Vagina (tissue), 2 donors: ENCODE data around the gene IRX4. TPM values are rescaled to one million over a fixed set of nuclear protein-coding genes. Genes with fewer than 3 reads are reported as not detected.

Experiments used
- DNase-seq, 2 donors: peaks; one replicate each; pipeline ENCODE4 v3.0.0-alpha.2; 2017; ENCODE audit errors: extremely low spot score in 2 of 2
- H3K27ac ChIP-seq: fragments of 200-600 bp; sonication (generic); one replicate; pipeline ENCODE4 v1.5.1; 2019
- H3K27me3 ChIP-seq: fragments of 200-600 bp; sonication (generic); one replicate; pipeline ENCODE4 v1.5.1; 2019
- H3K36me3 ChIP-seq, 2 donors: fragments of 200-600 bp; sonication (generic); one replicate each; pipeline ENCODE4 v1.5.1; 2017 to 2019
- H3K4me1 ChIP-seq: fragments of 200-600 bp; sonication (generic); one replicate; pipeline ENCODE4 v1.5.1; 2019
- H3K4me3 ChIP-seq, 2 donors: fragments of 200-600 bp; sonication (generic); 1 replicate in 1 of 2; 2 replicates in 1 of 2; pipeline ENCODE4 v1.5.1; 2016 to 2019
- H3K9me3 ChIP-seq: fragments of 200-600 bp; sonication (generic); one replicate; pipeline ENCODE4 v1.5.1; 2019
- CTCF ChIP-seq, 3 experiments: fragments of 450-650 bp in 2 of 3; fragments of 200-600 bp in 1 of 3; sonication (generic) in 1 of 3; IDR thresholded peaks; one replicate each; pipeline ENCODE4 v1.5.1; 2017 to 2019; ENCODE audit warnings: antibody characterized with exemption in 3 of 3, mild to moderate bottlenecking in 2 of 3, moderate library complexity in 2 of 3
- POLR2A ChIP-seq, 2 donors: fragments of 450-650 bp; IDR thresholded peaks; one replicate each; pipeline ENCODE4 v1.6.1; 2017; ENCODE audit warnings: antibody characterized with exemption in 2 of 2, mild to moderate bottlenecking in 2 of 2, moderate library complexity in 2 of 2
- POLR2AphosphoS5 ChIP-seq, 2 donors: sonication (generic); formaldehyde crosslinking; IDR thresholded peaks; one replicate each; pipeline ENCODE4 v1.9.0; 2017; ENCODE audit warnings: antibody characterized with exemption in 2 of 2, mild to moderate bottlenecking in 2 of 2, low read depth in 1 of 2; ENCODE audit not compliant: insufficient read depth in 1 of 2
- intact Hi-C: fragments of 100-400 bp; cut with DNase I; formaldehyde crosslinking; loops from one replicate; pipeline ENCODE4 v1.15.1; 2023
- total RNA-seq: library from RNA; depleted of rRNA; stranded (reverse); fragments of >200 nt; gene quantifications from one replicate; pipeline ENCODE4 v1.2.3, GENCODE V29; 2016

IRX4 gene
- total RNA-seq, 1 donor from 2014 or later, result 26.8 TPM

DNA sequence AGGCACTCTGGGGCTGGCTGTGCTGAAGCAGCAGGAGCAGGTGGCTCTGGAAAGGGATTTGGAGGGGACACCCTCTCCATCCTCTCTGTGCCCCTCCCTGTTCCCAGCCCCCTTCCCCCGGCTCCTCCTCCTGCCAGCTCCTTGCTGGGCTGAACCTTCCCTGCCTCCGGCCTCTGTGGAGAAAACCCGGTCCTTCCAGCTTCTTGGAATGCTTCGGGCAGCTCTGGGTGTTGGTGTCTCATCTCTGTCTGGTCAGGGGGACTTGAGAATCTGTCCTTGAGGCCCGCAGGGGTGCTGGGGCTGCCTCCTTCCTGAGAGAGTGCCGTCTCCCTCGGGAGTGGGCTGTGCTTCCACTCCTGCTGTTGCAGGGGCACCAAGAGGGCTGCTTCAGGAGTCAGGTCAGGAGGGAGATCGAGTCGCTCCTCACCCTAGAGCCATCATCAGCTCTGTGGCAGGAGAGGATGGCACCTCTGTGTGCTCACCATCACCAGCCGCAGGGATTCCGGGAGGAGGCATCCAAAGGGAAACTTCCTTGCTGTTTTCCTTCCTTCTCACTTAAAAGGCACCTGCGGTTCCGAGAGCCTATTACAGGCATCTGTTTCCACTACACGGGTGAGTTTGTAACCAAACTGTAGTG, 50.9 kb downstream of the IRX4 start:
- DNase-seq, result no peak

DNA sequence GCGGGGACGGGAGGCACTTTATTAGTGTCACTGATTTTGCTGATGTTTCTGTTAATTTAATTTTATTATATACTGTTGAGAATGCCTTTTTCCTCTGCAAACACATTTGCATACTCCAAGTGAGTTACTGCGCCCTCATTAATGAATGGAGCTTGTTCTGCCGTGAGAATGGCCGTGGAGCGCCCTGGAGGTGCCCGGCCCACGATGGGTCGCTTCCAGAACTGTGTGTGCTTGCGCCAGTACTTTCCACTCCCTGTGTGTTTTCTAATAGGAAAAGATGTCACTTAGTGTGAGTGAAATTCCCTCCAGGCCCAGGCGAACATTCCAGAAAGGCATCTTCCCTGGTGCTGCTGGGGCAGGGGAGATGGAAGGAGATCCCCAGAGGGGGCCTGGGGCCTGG, 51.5 kb downstream of the IRX4 start:
- intact Hi-C loops, result no loop called here
- TF ChIP-seq POLR2A (IDR thresholded peaks at IDR 0.05) (no peak), POLR2AphosphoS5 (IDR thresholded peaks at IDR 0.05; ENCODE audit: insufficient read depth in 1 of 2, low read depth in 1 of 2) (no peak), CTCF (IDR thresholded peaks at IDR 0.05) (no peak)
- no peaks in the 10 kb centered on the region for H3K9me3 ChIP-seq
- H3K27me3 ChIP-seq, result no peaks in the 10 kb centered on the region
- H3K4me1 ChIP-seq, result no peaks in the 10 kb centered on the region
- DNase-seq, result no peak
- no peak overlapping the region for H3K27ac ChIP-seq
- no peak overlapping the region for H3K4me3 ChIP-seq
- no peaks in the 10 kb centered on the region for H3K36me3 ChIP-seq

More for the DNA sequence above, 50.9 kb downstream of the IRX4 start:
- intact Hi-C loops, result no loop called here
- no peak for TF ChIP-seq POLR2AphosphoS5 (IDR thresholded peaks at IDR 0.05; ENCODE audit: insufficient read depth in 1 of 2, low read depth in 1 of 2)
- no peak for TF ChIP-seq POLR2A (IDR thresholded peaks at IDR 0.05)
- TF ChIP-seq CTCF (IDR thresholded peaks at IDR 0.05), result no peak
- H3K4me1 ChIP-seq, result no peaks in the 10 kb centered on the region
- H3K27me3 ChIP-seq, result no peaks in the 10 kb centered on the region
- no peak overlapping the region for H3K4me3 ChIP-seq
- no peak overlapping the region for H3K27ac ChIP-seq
- no peaks in the 10 kb centered on the region for H3K9me3 ChIP-seq
- no peaks in the 10 kb centered on the region for H3K36me3 ChIP-seq

DNA sequence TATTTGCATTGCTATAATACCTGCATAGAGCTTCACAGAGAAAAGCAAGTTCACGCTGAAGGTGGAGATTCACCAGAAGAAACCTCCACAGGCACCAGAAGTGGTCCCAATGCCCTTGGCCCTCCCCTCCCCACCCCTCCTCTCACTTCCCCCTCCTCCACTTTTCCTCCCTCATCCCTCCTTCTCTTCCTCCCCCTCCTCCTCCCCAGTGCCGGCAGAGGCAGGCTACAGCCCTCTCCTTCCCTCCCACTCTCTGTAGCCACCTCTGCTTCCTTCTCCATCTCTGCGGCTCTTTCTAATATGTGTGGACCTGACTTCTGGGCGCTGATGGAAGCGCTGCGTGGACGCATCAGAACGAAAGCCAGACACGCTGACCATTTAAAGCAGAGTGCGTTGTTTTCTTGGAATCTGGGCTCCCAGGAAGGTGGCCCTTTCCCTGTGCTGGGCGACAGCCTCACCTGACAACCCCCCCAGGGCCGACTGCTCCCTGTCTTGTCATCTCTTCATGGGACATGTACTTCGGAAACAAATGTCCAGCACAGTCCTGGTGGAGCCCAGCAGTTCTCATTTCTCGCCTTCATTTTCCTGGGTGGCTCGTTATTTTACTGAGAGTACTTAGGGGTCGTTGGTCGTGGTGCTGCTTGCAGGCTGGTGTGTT, 52.0 kb downstream of the IRX4 start:
- Histone ChIP-seq H3K36me3 (no peaks in the 10 kb centered on the region), H3K27ac (no peak overlapping the region), H3K4me3 (no peak overlapping the region), H3K4me1 (no peaks in the 10 kb centered on the region), H3K9me3 (no peaks in the 10 kb centered on the region), H3K27me3 (no peaks in the 10 kb centered on the region)
- no peak for TF ChIP-seq POLR2A (IDR thresholded peaks at IDR 0.05)
- DNase-seq, result no peak
- intact Hi-C loops, result no loop called here

- Histone ChIP-seq H3K27ac (no peak overlapping the region), H3K4me1 (no peaks in the 10 kb centered on the region), H3K27me3 (no peaks in the 10 kb centered on the region), H3K4me3 (no peak overlapping the region), H3K9me3 (no peaks in the 10 kb centered on the region), H3K36me3 (no peaks in the 10 kb centered on the region)
- intact Hi-C loops, result no loop called here
- no peak for DNase-seq
- TF ChIP-seq POLR2A (IDR thresholded peaks at IDR 0.05), result no peak
- no peak for TF ChIP-seq POLR2AphosphoS5 (IDR thresholded peaks at IDR 0.05; ENCODE audit: insufficient read depth in 1 of 2, low read depth in 1 of 2)
- no peak for TF ChIP-seq CTCF (IDR thresholded peaks at IDR 0.05)
Observed at GRCh38 chr5:1827886-1828397, 54.8 kb downstream of the IRX4 start.

Other genes with a start within 250 kb of the IRX4 start
- 50.1 TPM for gene MRPL36, start 83.1 kb downstream of the IRX4 start, total RNA-seq
- 26.8 TPM for gene NDUFS6, start 81.5 kb downstream of the IRX4 start, total RNA-seq